Breast epithelium (tissue), 4 donors: ENCODE measurements around the gene ALX4. TPM values are rescaled to one million over a fixed set of nuclear protein-coding genes. Genes with fewer than 3 reads are reported as not detected.

Source experiments
- DNase-seq, 2 donors: peaks; one replicate each; pipeline ENCODE4 v3.0.0-alpha.2; 2019; ENCODE audit warnings: low spot score in 2 of 2
- H3K27ac ChIP-seq, 2 donors: fragments of 200-600 bp; sonication (generic) in 1 of 2; one replicate each; pipeline ENCODE4 v1.5.1; 2016 to 2019; ENCODE audit warnings: mild to moderate bottlenecking in 1 of 2
- H3K27me3 ChIP-seq, 2 donors: fragments of 200-600 bp; sonication (generic) in 1 of 2; one replicate each; pipeline versions ENCODE4 v1.5.1 to v1.6.0; 2017 to 2019; ENCODE audit warnings: control low read depth in 1 of 2, mild to moderate bottlenecking in 1 of 2
- H3K36me3 ChIP-seq: fragments of 200-600 bp; one replicate; pipeline ENCODE4 v1.5.1; 2019
- H3K4me1 ChIP-seq, 2 donors: fragments of 200-600 bp; sonication (generic); one replicate each; pipeline ENCODE4 v1.5.1; 2016 to 2019; ENCODE audit warnings: control low read depth in 1 of 2
- H3K4me3 ChIP-seq, 3 donors: fragments of 200-600 bp; sonication (generic); 1 replicate in 2 of 3; 2 replicates in 1 of 3; pipeline ENCODE4 v1.5.1; 2016 to 2019; ENCODE audit warnings: mild to moderate bottlenecking in 3 of 3, moderate library complexity in 2 of 3
- H3K9me3 ChIP-seq, 2 donors: fragments of 200-600 bp; sonication (generic) in 1 of 2; one replicate each; pipeline ENCODE4 v1.5.1; 2016 to 2019; ENCODE audit warnings: control low read depth in 1 of 2
- POLR2A ChIP-seq: fragments of 450-650 bp; IDR thresholded peaks from one replicate; pipeline ENCODE4 v1.6.1; 2016; ENCODE audit warnings: antibody characterized with exemption, mild to moderate bottlenecking, moderate library complexity
- POLR2AphosphoS5 ChIP-seq, 3 donors: sonication (generic); formaldehyde crosslinking; IDR thresholded peaks; one replicate each; pipeline ENCODE4 v1.6.1; 2017; ENCODE audit warnings: antibody characterized with exemption in 3 of 3
- intact Hi-C: fragments of 100-400 bp; cut with DNase I; formaldehyde crosslinking; loops from one replicate; pipeline ENCODE4 v1.15.1; 2023; ENCODE audit warnings: low total_unique reads
- total RNA-seq, 3 donors: library from RNA; depleted of rRNA; stranded (reverse); fragments of >200 nt; gene quantifications; one replicate each; pipeline ENCODE4 v1.1.0, GENCODE V29; 2016
- TF ChIP-seq, protein P1 (sequence below), 3 donors: fragments of 450-650 bp; IDR thresholded peaks; one replicate each; pipeline ENCODE4 v1.5.1; 2016 to 2017; ENCODE audit warnings: antibody characterized with exemption in 3 of 3, mild to moderate bottlenecking in 3 of 3, moderate library complexity in 3 of 3

ALX4 gene
- total RNA-seq, 3 donors from 2014 or later: under 0.01 to 5.2 (median 1.9) TPM

DNA sequence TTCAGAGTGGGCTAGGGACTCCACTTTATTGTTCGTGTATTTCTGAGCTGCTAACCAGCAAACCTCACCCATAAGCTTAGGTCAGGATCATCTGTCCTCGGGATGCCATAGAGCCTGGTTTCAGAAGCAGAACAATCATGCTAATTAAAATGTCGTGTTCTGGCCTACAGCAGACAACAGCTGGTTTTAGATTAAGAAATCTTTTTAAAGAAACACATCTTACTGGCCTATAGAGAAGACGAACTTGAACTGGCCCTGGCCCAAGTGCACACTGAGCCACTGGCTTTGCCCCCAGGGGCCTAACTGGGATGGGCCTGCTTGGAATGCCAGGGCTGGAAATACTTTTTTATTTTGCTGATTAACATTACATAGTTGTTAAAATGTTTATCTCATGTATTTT, 63.2 kb downstream of the ALX4 start:
- Histone ChIP-seq H3K27ac (peak overlapping the region in 1 of 2 donors; percentile 40), H3K9me3 (no peaks in the 10 kb centered on the region), H3K36me3 (no peaks in the 10 kb centered on the region), H3K4me3 (no peak overlapping the region), H3K4me1 (no peaks in the 10 kb centered on the region), H3K27me3 (no peaks in the 10 kb centered on the region)
- no peak for TF ChIP-seq POLR2AphosphoS5 (IDR thresholded peaks at IDR 0.05)
- no peak for TF ChIP-seq POLR2A
- TF ChIP-seq, protein P1, sequence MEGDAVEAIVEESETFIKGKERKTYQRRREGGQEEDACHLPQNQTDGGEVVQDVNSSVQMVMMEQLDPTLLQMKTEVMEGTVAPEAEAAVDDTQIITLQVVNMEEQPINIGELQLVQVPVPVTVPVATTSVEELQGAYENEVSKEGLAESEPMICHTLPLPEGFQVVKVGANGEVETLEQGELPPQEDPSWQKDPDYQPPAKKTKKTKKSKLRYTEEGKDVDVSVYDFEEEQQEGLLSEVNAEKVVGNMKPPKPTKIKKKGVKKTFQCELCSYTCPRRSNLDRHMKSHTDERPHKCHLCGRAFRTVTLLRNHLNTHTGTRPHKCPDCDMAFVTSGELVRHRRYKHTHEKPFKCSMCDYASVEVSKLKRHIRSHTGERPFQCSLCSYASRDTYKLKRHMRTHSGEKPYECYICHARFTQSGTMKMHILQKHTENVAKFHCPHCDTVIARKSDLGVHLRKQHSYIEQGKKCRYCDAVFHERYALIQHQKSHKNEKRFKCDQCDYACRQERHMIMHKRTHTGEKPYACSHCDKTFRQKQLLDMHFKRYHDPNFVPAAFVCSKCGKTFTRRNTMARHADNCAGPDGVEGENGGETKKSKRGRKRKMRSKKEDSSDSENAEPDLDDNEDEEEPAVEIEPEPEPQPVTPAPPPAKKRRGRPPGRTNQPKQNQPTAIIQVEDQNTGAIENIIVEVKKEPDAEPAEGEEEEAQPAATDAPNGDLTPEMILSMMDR (IDR thresholded peaks at IDR 0.05): no peak
- no peak for DNase-seq
- intact Hi-C loops: no loop called here

DNA sequence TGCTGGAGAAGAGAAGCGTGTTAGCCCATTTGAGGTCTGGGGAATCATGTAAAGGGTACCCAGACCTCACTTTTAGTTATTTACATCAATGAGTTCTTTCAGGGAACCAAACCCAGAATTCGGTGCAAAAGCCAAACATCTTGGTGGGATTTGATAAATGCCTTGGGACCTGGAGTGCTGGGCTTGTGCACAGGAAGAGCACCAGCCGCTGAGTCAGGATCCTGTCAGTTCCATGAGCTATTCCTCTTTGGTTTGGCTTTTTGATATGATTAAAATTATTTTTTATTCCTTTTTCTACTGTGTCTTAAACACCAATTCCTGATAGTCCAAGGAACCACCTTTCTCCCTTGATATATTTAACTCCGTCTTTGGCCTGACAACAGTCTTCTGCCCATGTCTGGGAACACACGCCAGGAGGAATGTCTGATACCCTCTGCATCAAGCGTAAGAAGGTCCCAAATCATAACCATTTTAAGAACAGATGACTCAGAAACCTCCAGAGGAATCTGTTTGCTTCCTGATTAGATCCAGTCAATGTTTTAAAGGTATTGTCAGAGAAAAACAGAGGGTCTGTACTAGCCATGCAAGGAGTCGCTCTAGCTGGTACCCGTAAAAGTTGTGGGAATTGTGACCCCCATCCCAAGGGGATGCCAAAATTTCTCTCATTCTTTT, 65.2 kb downstream of the ALX4 start:
- intact Hi-C loops: no loop called here

DNA sequence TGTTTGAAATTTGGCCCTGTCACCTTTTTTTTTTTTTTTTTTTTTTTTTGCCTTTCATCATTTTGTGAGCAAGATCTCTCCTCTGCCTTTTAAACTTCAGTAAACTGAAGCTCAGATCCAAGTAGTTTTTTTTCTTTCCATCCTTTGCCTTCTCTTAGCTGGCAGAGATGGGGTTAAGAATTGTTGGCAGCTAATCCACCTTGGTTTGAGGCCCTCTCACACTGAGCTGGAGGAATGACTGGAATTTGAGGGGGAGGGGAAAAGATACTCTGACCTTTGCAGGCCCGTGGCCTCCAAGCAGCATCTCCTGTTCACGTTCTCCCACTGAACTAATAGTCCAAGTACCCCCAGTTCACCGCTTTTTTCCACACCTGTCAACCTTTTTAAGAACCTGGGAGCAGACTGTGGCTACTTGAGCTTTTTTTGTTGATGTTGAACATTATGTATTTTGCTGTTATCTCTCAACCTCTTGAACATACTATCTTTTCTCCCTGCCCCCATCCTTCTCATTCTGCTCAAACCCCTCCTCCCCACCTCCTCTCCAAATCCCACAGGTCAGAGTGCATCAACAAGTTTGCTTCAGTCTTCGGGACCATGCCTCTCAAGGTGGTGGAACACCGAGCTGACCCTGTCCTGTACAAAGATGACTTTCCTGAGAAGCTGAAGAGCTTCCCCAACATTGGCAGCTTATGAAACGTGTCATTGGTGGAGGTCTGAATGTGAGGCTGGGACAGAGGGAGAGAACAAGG, 66.2 kb downstream of the ALX4 start:
- Histone ChIP-seq H3K9me3 (no peaks in the 10 kb centered on the region), H3K27ac (peak overlapping the region in 1 of 2 donors; percentile 14), H3K4me3 (no peak overlapping the region), H3K36me3 (no peaks in the 10 kb centered on the region), H3K4me1 (no peaks in the 10 kb centered on the region), H3K27me3 (no peaks in the 10 kb centered on the region)
- no peak for DNase-seq
- no peak for TF ChIP-seq POLR2A
- TF ChIP-seq, protein P1 (IDR thresholded peaks at IDR 0.05): no peak
- TF ChIP-seq POLR2AphosphoS5 (IDR thresholded peaks at IDR 0.05): no peak
- intact Hi-C loops: no loop called here

More for the DNA sequence above, 65.2 kb downstream of the ALX4 start:
- Histone ChIP-seq H3K4me1 (no peaks in the 10 kb centered on the region), H3K9me3 (no peaks in the 10 kb centered on the region), H3K36me3 (no peaks in the 10 kb centered on the region), H3K27me3 (no peaks in the 10 kb centered on the region), H3K4me3 (no peak overlapping the region), H3K27ac (no peak overlapping the region)
- no peak for DNase-seq
- TF ChIP-seq POLR2A (no peak), POLR2AphosphoS5 (IDR thresholded peaks at IDR 0.05) (no peak)
- TF ChIP-seq, protein P1 (IDR thresholded peaks at IDR 0.05): no peak

DNA sequence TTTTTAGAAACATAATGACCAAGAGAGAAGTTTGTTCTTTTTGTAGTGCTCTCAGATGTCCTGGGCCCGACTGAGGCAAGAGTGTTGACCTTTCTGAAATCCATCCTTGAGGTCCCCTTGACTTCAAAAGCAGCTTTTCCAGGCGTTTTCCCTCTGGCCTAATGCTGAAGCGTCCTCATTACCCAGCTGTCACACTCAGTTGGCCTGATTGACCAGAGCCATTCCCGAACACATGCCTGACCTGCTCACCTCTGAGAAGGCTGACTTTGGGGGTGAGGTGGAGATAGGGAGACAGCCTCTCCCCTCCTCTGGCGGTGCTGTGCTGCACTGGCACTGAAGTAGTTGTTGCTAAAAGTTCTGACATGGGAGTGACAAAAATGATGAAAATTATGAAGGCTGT, 66.9 kb downstream of the ALX4 start:
- no peak overlapping the region for H3K27ac ChIP-seq
- no peak overlapping the region for H3K4me3 ChIP-seq
- H3K4me1 ChIP-seq: no peaks in the 10 kb centered on the region
- no peak for DNase-seq
- H3K9me3 ChIP-seq: no peaks in the 10 kb centered on the region
- no peaks in the 10 kb centered on the region for H3K27me3 ChIP-seq
- intact Hi-C loops: no loop called here
- no peaks in the 10 kb centered on the region for H3K36me3 ChIP-seq
- TF ChIP-seq, protein P1 (IDR thresholded peaks at IDR 0.05): no peak
- no peak for TF ChIP-seq POLR2A
- no peak for TF ChIP-seq POLR2AphosphoS5 (IDR thresholded peaks at IDR 0.05)

DNA sequence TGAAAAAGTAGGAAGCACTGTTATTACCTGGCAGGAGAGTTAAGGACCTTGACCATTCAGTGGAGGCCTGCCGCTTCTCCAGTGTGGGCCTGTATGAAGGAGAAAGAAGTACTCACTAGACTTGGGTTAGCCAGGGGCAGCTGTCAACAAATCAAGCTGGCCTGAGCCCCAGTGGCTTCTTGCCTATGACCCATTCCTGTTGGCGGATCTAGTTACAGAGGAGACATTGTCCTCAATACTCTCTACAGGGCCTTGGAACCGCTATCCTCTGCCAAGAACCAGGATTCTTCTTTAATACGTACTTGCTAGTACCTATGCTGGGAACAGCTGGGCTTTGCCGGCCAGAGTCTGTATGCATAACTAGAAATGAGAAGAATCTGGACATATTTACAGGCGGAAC, 68.1 kb downstream of the ALX4 start:
- intact Hi-C loops: no loop called here
- Histone ChIP-seq H3K27me3 (no peaks in the 10 kb centered on the region), H3K27ac (peak overlapping the region; percentile 13 to 29), H3K4me1 (no peaks in the 10 kb centered on the region), H3K4me3 (no peak overlapping the region), H3K9me3 (no peaks in the 10 kb centered on the region), H3K36me3 (no peaks in the 10 kb centered on the region)
- peak in 1 of 2 donors; percentile 41 for DNase-seq
- no peak for TF ChIP-seq POLR2A
- TF ChIP-seq, protein P1 (IDR thresholded peaks at IDR 0.05): no peak
- no peak for TF ChIP-seq POLR2AphosphoS5 (IDR thresholded peaks at IDR 0.05)
